ENCODE data around the gene ZBTB44.
"Not testable (repeated sequence)": the region's sequence is repeated elsewhere in the genome, so short reads cannot be mapped to it uniquely, and the experiment has no call there.

ZBTB44 gene

DNA sequence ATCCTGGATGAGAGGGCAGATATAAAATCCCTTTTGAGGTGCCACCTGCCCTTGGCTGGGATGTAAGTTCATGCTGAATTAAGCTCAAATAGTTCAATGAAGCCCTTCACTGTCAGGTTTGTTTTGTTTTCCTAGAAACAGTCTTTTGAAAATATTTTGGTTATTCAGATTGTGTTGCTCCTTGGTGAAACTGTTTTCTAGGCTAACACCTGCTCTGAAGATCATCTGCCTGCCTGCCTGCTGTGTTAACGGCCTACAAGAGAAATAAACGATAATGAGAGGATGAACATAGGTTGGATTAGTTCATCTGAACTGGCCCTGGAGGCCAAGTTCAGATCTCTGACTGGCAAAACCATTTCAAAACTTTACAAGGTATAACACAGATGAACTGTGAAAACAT lies 67.4 kb downstream of the ZBTB44 start:
- TF ChIP-seq, protein P1, sequence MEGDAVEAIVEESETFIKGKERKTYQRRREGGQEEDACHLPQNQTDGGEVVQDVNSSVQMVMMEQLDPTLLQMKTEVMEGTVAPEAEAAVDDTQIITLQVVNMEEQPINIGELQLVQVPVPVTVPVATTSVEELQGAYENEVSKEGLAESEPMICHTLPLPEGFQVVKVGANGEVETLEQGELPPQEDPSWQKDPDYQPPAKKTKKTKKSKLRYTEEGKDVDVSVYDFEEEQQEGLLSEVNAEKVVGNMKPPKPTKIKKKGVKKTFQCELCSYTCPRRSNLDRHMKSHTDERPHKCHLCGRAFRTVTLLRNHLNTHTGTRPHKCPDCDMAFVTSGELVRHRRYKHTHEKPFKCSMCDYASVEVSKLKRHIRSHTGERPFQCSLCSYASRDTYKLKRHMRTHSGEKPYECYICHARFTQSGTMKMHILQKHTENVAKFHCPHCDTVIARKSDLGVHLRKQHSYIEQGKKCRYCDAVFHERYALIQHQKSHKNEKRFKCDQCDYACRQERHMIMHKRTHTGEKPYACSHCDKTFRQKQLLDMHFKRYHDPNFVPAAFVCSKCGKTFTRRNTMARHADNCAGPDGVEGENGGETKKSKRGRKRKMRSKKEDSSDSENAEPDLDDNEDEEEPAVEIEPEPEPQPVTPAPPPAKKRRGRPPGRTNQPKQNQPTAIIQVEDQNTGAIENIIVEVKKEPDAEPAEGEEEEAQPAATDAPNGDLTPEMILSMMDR (IDR thresholded peaks at IDR 0.05; ENCODE audit: extremely low read depth, missing control alignments) = no peak
- DNase-seq (ENCODE audit: low spot score) = no peak

DNA sequence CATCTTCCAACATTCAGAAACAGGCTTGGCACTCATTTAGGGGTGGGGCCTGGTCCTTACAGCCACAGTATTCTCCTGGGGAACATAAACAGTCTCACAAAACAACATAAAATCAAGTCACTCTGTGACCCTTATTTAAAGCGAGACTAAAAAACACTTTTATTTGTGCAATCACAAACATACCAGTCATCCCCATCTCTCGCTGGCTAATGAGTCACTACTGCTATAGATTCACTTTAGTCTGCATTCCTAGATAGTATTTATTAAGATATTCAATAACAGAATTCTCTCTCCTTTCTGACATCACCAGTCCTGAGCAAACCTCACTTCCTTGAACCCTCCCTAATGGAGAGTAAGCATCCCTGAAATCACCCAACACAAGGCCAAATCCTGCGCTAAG lies 68.0 kb downstream of the ZBTB44 start:
- TF ChIP-seq, protein P1 (IDR thresholded peaks at IDR 0.05; ENCODE audit: extremely low read depth, missing control alignments) = no peak
- no peak for DNase-seq (ENCODE audit: low spot score)

DNA sequence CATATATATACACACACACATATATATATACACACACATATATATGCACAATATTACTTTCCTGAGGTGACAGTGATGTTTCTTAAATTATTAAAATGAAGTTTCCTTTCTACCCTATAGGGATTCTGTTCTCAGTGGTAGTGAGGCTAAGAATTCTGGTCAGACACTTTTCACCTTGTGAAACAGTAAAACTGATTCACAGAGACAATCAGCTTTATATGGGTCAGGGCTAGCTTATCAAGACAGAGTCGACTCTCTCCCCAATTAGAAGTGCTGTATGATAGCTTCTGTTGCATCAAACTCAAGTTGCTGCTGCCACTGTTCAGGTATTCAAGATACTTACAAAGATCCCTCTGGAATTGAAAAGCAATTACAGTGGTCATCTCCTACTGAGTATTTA lies 68.4 kb downstream of the ZBTB44 start:
- TF ChIP-seq, protein P1 (IDR thresholded peaks at IDR 0.05; ENCODE audit: extremely low read depth, missing control alignments) = no peak
- no peak for DNase-seq (ENCODE audit: low spot score)

DNA sequence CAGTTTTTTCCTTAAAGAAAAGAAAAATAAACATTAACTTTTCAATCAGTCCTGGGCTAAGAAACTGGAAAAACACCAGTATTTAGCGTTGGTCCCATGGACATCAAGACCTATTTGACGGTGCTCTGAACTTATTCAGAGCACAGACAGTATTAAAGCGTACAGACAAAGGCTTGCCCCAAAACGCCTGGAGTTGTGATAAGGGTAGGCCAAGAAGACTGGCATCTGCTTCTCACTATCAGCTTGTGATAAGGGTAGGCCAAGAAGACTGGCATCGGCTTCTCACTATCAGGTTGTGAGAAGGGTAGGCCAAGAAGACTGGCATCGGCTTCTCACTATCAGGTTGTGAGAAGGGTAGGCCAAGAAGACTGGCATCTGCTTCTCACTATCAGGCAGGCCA lies 69.3 kb downstream of the ZBTB44 start:
- DNase-seq (ENCODE audit: low spot score) = not testable (repeated sequence)

DNA sequence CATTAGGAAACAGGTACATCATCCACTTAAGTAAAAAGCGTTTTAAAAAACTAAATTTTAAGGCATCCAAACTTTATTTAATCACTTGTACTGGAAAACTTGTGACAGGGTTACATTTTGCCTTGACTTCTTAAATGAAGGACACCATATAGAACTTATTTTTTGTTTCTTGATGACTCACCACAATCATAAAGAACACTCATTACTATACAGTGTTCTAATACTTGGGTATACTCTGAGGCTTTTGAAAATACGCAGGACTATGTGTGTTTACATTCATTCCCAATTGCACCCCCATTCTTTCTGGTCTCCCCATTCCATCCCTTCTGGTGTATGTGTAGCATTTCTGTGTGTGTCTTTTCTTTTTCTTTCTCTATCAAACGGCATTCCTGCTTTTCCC lies 69.9 kb downstream of the ZBTB44 start:
- TF ChIP-seq, protein P1 (IDR thresholded peaks at IDR 0.05; ENCODE audit: extremely low read depth, missing control alignments) = no peak
- DNase-seq (ENCODE audit: low spot score) = no peak

DNA sequence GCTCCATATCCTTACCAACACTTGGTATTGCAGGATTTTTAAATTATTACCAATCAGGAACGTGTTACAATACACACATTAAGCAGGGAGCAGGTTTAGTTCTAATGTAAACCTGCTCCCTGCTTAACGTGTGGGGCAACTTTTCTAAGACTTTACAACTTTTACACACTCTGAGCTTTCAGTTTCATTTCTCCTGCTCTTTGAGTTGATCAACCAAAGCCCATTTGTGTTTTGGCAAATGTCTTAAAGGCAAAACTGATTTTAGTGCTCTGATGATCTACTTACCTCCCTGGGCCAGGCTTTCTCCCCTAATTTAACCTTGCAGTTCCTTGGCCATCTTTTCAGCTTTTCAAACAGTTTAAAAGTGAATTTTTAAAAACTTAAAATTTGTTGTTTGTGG lies 70.9 kb downstream of the ZBTB44 start:
- peak; percentile 42 for DNase-seq (ENCODE audit: low spot score)
- TF ChIP-seq, protein P1 (IDR thresholded peaks at IDR 0.05; ENCODE audit: extremely low read depth, missing control alignments) = no peak

DNA sequence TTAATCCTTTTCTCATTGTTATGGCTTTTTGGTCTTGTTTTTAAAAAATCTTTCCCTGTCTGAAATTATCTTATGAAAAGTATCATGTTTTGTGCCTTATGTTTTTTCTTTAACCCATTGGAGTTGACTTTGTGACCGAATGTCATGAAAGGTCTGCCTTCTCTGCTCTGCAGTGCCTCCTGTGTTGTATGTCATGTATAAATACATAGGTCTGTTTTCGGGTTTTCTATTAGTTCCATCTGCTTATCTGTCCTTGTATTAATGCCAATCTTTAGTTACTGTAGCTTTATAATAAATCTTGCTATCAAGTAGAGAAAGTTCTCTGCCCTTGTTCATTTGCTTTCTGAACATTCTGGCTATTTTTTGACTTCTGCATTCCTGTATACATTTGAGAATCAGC lies 73.0 kb downstream of the ZBTB44 start:
- TF ChIP-seq, protein P1 (IDR thresholded peaks at IDR 0.05; ENCODE audit: extremely low read depth, missing control alignments) = no peak
- no peak for DNase-seq (ENCODE audit: low spot score)

DNA sequence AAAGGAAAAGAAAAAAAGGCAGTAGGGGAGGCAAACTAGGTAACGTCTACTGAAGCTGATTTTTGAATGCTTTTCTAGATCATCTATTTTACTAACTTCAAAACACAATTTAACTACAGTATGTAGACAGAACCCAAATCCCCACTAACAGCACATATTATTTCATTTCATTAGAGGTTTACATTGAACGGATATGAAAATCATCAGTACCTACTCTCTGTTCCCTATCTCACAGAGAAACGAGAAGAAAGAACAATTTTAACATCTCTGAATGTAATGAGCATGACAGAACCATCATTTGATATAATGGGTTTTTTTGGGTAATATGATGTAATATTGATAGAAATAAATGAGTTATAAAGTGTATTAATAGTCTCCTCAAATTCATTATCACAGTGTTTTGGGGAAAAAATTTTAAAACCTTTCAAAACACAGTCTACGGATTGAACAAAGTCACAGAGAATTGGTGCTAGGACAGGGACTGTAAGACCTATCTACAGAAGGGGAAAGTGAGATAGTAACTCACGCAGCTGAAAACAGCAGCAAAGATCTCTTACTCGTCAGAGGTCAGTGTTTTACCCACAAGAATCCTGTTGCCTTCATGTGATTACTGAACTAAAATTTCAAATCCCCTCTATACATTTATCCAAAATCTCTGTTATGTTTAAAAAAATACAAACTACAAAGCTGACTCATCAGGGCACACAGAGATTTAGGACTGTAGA lies 77.3 kb downstream of the ZBTB44 start:
- TF ChIP-seq, protein P1 (IDR thresholded peaks at IDR 0.05; ENCODE audit: extremely low read depth, missing control alignments) = no peak
- DNase-seq (ENCODE audit: low spot score) = no peak

All from GM20000 (cell line).